ENCODE results near the gene CKAP4. TPM values are rescaled to one million over a fixed set of nuclear protein-coding genes. Genes with fewer than 3 reads are reported as not detected.

Gene CKAP4
- total and polyA plus RNA-seq, 2 donors (not counting 1 experiment from before 2014, with no cell fraction given): 7.4 to 29.2 TPM

DNA sequence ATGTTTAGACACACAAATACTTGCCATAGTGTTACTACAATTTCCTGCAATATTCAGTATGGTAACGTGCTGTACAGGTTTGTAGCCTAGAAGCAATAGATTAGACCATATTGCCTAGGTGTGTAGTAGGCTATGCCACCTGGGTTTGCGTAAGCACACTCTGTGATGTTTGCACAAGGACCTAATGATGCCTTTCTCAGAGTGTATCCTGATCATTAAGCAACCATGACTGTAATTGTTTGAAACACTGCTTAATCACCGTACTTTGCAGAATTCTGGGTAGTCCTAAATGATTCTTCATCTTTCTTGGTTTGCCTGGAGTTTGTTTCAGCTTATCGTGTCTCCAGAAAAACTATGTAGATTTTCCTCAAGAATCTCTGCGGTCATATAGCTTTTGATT is 43.5 kb upstream of the CKAP4 start:
- Mint-ChIP-seq H3K4me3 (no peak overlapping the region), H3K9me3 (ENCODE audit: insufficient read depth) (no peaks in the 10 kb centered on the region), H3K27me3 (peaks cover 3% of the 10 kb centered on the region), H3K4me1 (peaks cover 23% of the 10 kb centered on the region), H3K27ac (no peak overlapping the region)
- Histone ChIP-seq H3K4me2 (replicated peaks; ENCODE audit: low read depth, low read length, poor library complexity, severe bottlenecking) (no peak overlapping the region), H3K4me3 (ENCODE audit: control extremely low read depth in 1 of 5, extremely low read depth in 1 of 5, insufficient read depth in 1 of 5, low read depth in 2 of 5, low read length in 4 of 5) (no peak overlapping the region), H3K79me2 (ENCODE audit: control insufficient read depth, insufficient read depth, low read length) (no peaks in the 10 kb centered on the region), H2AFZ (ENCODE audit: insufficient read depth, low read depth, low read length, poor library complexity, severe bottlenecking) (no peak overlapping the region), H3K27ac (ENCODE audit: low read length in 2 of 2) (no peak overlapping the region), H3K36me3 (replicated peaks in 1 of 2; ENCODE audit: control extremely low read depth in 1 of 2, control insufficient read depth in 1 of 2, extremely low read depth in 1 of 2, insufficient read depth in 2 of 2, low read length in 1 of 2) (no peaks in the 10 kb centered on the region), H3K4me1 (ENCODE audit: control insufficient read depth in 2 of 2, insufficient read depth in 2 of 2, low read length in 2 of 2) (peaks cover 0 to under 1% of the 10 kb centered on the region in 2 donors), H3K9me3 (ENCODE audit: control extremely low read depth in 1 of 3, control insufficient read depth in 2 of 3, insufficient read depth in 1 of 3, low read length in 2 of 3) (no peaks in the 10 kb centered on the region), H3K27me3 (replicated peaks in 1 of 4; ENCODE audit: control extremely low read depth in 1 of 4, control insufficient read depth in 3 of 4, insufficient read depth in 4 of 4, low read length in 3 of 4) (no peaks in the 10 kb centered on the region), H3K9ac (ENCODE audit: low read length) (no peak overlapping the region), H4K20me1 (ENCODE audit: control insufficient read depth, insufficient read depth, low read length, poor library complexity, severe bottlenecking) (no peaks in the 10 kb centered on the region)
- ATAC-seq (ENCODE audit: low read depth): no peak
- CTCF ChIA-PET: interaction anchor here (1.0 to 2.8 kb wide), 4 partner anchors 9 to 67 kb away, joined by 4 to 9 read pairs (median 6); no protein-coding TSS in a partner anchor
- intact Hi-C loops (cut with micrococcal nuclease): no loop called here
- 90% methylated on average over 2 of the region's 5 CpGs for WGBS (ENCODE audit: insufficient coverage)
- TF ChIP-seq EZH2 (IDR thresholded peaks at IDR 0.05; ENCODE audit: borderline replicate concordance, insufficient read depth, low read depth, low read length, poor library complexity, severe bottlenecking): no peak
- TF ChIP-seq, protein P1, sequence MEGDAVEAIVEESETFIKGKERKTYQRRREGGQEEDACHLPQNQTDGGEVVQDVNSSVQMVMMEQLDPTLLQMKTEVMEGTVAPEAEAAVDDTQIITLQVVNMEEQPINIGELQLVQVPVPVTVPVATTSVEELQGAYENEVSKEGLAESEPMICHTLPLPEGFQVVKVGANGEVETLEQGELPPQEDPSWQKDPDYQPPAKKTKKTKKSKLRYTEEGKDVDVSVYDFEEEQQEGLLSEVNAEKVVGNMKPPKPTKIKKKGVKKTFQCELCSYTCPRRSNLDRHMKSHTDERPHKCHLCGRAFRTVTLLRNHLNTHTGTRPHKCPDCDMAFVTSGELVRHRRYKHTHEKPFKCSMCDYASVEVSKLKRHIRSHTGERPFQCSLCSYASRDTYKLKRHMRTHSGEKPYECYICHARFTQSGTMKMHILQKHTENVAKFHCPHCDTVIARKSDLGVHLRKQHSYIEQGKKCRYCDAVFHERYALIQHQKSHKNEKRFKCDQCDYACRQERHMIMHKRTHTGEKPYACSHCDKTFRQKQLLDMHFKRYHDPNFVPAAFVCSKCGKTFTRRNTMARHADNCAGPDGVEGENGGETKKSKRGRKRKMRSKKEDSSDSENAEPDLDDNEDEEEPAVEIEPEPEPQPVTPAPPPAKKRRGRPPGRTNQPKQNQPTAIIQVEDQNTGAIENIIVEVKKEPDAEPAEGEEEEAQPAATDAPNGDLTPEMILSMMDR (IDR thresholded peaks at IDR 0.05): no peak
- DNase-seq: no peak
- POLR2A ChIA-PET: no interaction called here

DNA sequence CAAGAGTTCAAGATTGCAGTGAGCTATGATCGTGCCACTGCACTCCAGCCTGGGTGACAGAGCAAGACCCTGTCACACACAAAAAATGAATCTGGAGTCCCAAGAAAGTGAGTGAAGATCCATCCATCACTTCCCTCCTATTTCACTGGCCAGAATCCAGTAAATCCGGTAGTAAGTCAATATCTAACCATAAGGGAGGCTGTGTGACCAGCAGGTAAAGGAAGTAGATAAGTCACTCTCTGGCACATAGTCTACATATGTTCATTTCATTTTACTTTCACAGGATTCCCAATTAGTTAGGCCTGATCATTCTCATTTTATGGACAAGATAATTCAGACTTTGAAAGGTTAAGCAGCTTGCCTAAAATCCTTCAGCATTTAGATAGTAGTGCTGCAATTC is 42.8 kb upstream of the CKAP4 start:
- DNase-seq (no peak), ATAC-seq (ENCODE audit: low read depth) (no peak)
- H3K27me3 Mint-ChIP-seq: peaks cover 3% of the 10 kb centered on the region
- ChIA-PET POLR2A (no interaction called here), CTCF (interaction anchor here (1.0 to 2.8 kb wide), 5 partner anchors 8 to 67 kb away, joined by 4 to 9 read pairs (median 6); no protein-coding TSS in a partner anchor)
- Histone ChIP-seq H3K4me2 (replicated peaks; ENCODE audit: low read depth, low read length, poor library complexity, severe bottlenecking) (no peak overlapping the region), H4K20me1 (ENCODE audit: control insufficient read depth, insufficient read depth, low read length, poor library complexity, severe bottlenecking) (no peaks in the 10 kb centered on the region), H3K9me3 (ENCODE audit: control extremely low read depth in 1 of 3, control insufficient read depth in 2 of 3, insufficient read depth in 1 of 3, low read length in 2 of 3) (no peaks in the 10 kb centered on the region), H3K4me3 (ENCODE audit: control extremely low read depth in 1 of 5, extremely low read depth in 1 of 5, insufficient read depth in 1 of 5, low read depth in 2 of 5, low read length in 4 of 5) (no peak overlapping the region), H3K9ac (ENCODE audit: low read length) (no peak overlapping the region), H2AFZ (ENCODE audit: insufficient read depth, low read depth, low read length, poor library complexity, severe bottlenecking) (no peak overlapping the region), H3K36me3 (replicated peaks in 1 of 2; ENCODE audit: control extremely low read depth in 1 of 2, control insufficient read depth in 1 of 2, extremely low read depth in 1 of 2, insufficient read depth in 2 of 2, low read length in 1 of 2) (no peaks in the 10 kb centered on the region), H3K4me1 (ENCODE audit: control insufficient read depth in 2 of 2, insufficient read depth in 2 of 2, low read length in 2 of 2) (peaks cover 6 to 8% of the 10 kb centered on the region in 2 donors), H3K27ac (ENCODE audit: low read length in 2 of 2) (no peak overlapping the region), H3K27me3 (replicated peaks in 1 of 4; ENCODE audit: control extremely low read depth in 1 of 4, control insufficient read depth in 3 of 4, insufficient read depth in 4 of 4, low read length in 3 of 4) (no peaks in the 10 kb centered on the region), H3K79me2 (ENCODE audit: control insufficient read depth, insufficient read depth, low read length) (no peaks in the 10 kb centered on the region)
- peaks cover 26% of the 10 kb centered on the region for H3K4me1 Mint-ChIP-seq
- H3K9me3 Mint-ChIP-seq (ENCODE audit: insufficient read depth): no peaks in the 10 kb centered on the region
- WGBS (ENCODE audit: insufficient coverage): 100% methylated on average over 1 of the region's 2 CpGs
- intact Hi-C loops (cut with micrococcal nuclease): no loop called here
- TF ChIP-seq, protein P1 (IDR thresholded peaks at IDR 0.05): no peak
- TF ChIP-seq EZH2 (IDR thresholded peaks at IDR 0.05; ENCODE audit: borderline replicate concordance, insufficient read depth, low read depth, low read length, poor library complexity, severe bottlenecking): no peak
- H3K4me3 Mint-ChIP-seq: no peak overlapping the region
- H3K27ac Mint-ChIP-seq: no peak overlapping the region

Measured in B cell (primary cell).